ENCODE measurements around the gene GRID1. TPM values are rescaled to one million over a fixed set of nuclear protein-coding genes. Genes with fewer than 3 reads are reported as not detected.

The GRID1 gene
- total RNA-seq, 1 experiment from 2014 or later: not detected

DNA sequence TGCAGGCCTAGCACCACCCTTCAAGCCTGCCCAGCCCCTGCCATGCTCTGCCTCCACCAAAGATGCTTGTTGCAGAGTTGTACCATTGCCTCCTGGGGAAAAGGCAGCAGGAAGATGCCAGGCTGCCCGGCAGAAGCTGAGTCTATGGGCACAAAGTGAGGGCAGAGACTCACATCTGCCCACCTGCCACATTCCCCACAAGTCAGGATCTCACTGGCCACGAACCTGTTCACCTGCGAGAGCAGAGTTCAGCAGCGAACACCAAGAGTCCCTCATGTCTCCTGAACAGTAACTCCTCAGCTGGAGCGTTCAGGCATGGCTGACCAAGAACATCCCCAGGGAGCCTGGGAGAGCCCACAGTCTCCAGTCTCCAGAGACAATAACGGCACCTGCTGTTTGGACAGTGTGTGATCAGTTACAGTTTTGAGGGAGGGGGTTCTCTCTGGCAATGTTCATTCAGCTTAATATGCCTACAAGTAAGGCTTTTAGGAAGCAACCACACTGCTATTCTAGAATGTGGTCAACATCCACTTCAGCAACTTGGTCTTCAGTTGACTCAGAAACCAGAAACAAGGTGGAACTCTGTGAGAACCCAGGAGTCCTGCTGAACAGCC is 78.5 kb downstream of the GRID1 start:
- DNase-seq (no peak), ATAC-seq (no peak)
- no peak overlapping the region for H3K27ac ChIP-seq (ENCODE audit: low read length)
- no peak overlapping the region for H3K9ac ChIP-seq (ENCODE audit: low read length)
- no peak overlapping the region for H2AFZ ChIP-seq (ENCODE audit: low read length)
- no peaks in the 10 kb centered on the region for H3K27me3 ChIP-seq (ENCODE audit: low read length)
- no peaks in the 10 kb centered on the region for H3K36me3 ChIP-seq (ENCODE audit: low read depth, low read length)
- ChIA-PET POLR2A (ENCODE audit: unreplicated experiment) (no interaction called here), CTCF (no interaction called here)
- intact Hi-C loops (cut with micrococcal nuclease): no loop called here
- no peaks in the 10 kb centered on the region for H4K20me1 ChIP-seq (ENCODE audit: low read length)
- no peak overlapping the region for H3K4me2 ChIP-seq (ENCODE audit: low read length)
- TF ChIP-seq EZH2phosphoT487 (IDR thresholded peaks at IDR 0.05; ENCODE audit: borderline replicate concordance, low read length) (no peak), CTCF (conservative IDR thresholded peaks at IDR 0.05; ENCODE audit: low read depth, low read length) (no peak), EZH2 (IDR thresholded peaks at IDR 0.05; ENCODE audit: low read length, unreplicated experiment) (no peak)
- H3K4me3 ChIP-seq (ENCODE audit: low read length): no peak overlapping the region
- H3K9me2 ChIP-seq (replicated peaks; ENCODE audit: low read length): no peaks in the 10 kb centered on the region
- no peaks in the 10 kb centered on the region for H3K79me2 ChIP-seq (ENCODE audit: low read length)
- no peaks in the 10 kb centered on the region for H3F3A ChIP-seq (ENCODE audit: low read length, unreplicated experiment)
- BruUV-seq (replicated peaks): no TSS peak
- no peaks in the 10 kb centered on the region for H3K9me3 ChIP-seq (ENCODE audit: low read length)
- no peaks in the 10 kb centered on the region for H3K4me1 ChIP-seq (ENCODE audit: insufficient read depth, low read length)

DNA sequence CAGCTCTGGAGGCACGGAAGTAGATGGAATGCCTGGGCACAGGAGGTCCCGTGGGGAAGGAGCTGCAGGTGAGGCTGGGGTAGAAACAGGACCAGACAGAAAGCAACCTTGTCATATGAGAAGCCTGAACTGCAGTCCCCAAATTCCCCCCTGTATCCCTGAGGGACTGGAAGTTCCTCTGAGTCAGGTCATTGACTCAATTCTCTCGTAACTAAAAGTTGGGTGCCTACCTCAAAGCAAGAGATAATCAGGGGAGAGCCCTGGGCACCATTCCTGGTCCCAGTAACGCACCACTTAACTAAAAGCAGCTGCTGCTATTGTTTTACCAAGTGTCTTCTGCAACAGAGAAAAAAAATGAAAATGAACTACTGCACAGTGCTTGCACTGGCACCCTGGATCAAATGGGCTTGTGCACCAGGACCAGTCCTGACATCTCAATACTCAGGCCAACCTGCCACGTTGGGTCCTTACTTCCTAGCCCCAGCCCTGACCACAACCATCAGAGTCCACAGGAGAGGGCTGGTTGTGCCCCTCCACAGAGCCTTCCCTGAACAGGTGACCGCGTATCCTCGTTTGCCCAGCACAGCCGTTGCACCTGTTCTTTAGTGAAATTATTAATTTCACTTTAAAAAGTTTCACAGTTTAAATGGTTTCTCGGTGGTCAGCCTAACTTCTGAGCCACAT is 79.3 kb downstream of the GRID1 start:
- no peak overlapping the region for H3K4me2 ChIP-seq (ENCODE audit: low read length)
- no peaks in the 10 kb centered on the region for H3F3A ChIP-seq (ENCODE audit: low read length, unreplicated experiment)
- ATAC-seq (no peak), DNase-seq (no peak)
- no peaks in the 10 kb centered on the region for H4K20me1 ChIP-seq (ENCODE audit: low read length)
- H3K9me3 ChIP-seq (ENCODE audit: low read length): no peaks in the 10 kb centered on the region
- no peak overlapping the region for H3K27ac ChIP-seq (ENCODE audit: low read length)
- no TSS peak for BruUV-seq (replicated peaks)
- no peaks in the 10 kb centered on the region for H3K36me3 ChIP-seq (ENCODE audit: low read depth, low read length)
- intact Hi-C loops (cut with micrococcal nuclease): no loop called here
- no peaks in the 10 kb centered on the region for H3K79me2 ChIP-seq (ENCODE audit: low read length)
- TF ChIP-seq EZH2phosphoT487 (IDR thresholded peaks at IDR 0.05; ENCODE audit: borderline replicate concordance, low read length) (no peak), CTCF (conservative IDR thresholded peaks at IDR 0.05; ENCODE audit: low read depth, low read length) (no peak), EZH2 (IDR thresholded peaks at IDR 0.05; ENCODE audit: low read length, unreplicated experiment) (no peak)
- H3K4me3 ChIP-seq (ENCODE audit: low read length): no peak overlapping the region
- H3K9ac ChIP-seq (ENCODE audit: low read length): no peak overlapping the region
- CTCF ChIA-PET: no interaction called here
- H3K27me3 ChIP-seq (ENCODE audit: low read length): no peaks in the 10 kb centered on the region
- H3K4me1 ChIP-seq (ENCODE audit: insufficient read depth, low read length): no peaks in the 10 kb centered on the region
- POLR2A ChIA-PET (ENCODE audit: unreplicated experiment): no interaction called here
- H3K9me2 ChIP-seq (replicated peaks; ENCODE audit: low read length): no peaks in the 10 kb centered on the region
- H2AFZ ChIP-seq (ENCODE audit: low read length): no peak overlapping the region

All from PC-3 (cell line).